Activated CD4-positive, alpha-beta T cell treated with anti-CD3 and anti-CD28 coated beads for 36 hours (primary cell): Measurements from ENCODE around the gene PWWP2A. TPM values are rescaled to one million over a fixed set of nuclear protein-coding genes. Genes with fewer than 3 reads are reported as not detected.
"Not testable (repeated sequence)": the region's sequence is repeated elsewhere in the genome, so short reads cannot be mapped to it uniquely, and the experiment has no call there.

Experiments used
- ATAC-seq: fragments of 200-7000 bp; cut with Tn5 transposase; one replicate; pipeline ENCODE4 v1.10.0; 2021; ENCODE audit warnings: mild to moderate bottlenecking, moderate library complexity
- CTCF ChIA-PET: fragments of 350-600 bp; sonication (Branson Sonifier 250); formaldehyde crosslinking; loops from one replicate; lab custom pipeline; 2021; ENCODE audit warnings: antibody characterized with exemption; lab: Charles Lee
- POLR2A ChIA-PET: fragments of 350-600 bp; sonication (Branson Sonifier 250); formaldehyde crosslinking; loops from one replicate; lab custom pipeline; 2021; ENCODE audit warnings: antibody characterized with exemption, inconsistent platforms; lab: Charles Lee
- DNase-seq: peaks from one replicate; pipeline ENCODE4 v3.0.0-alpha.2; 2020
- H3K27ac Mint-ChIP-seq: one replicate; pipeline ENCODE4 v1.8.0; 2021; ENCODE audit warnings: mixed read lengths
- H3K27me3 Mint-ChIP-seq: one replicate; pipeline ENCODE4 v1.8.0; 2021; ENCODE audit warnings: mixed read lengths
- H3K36me3 Mint-ChIP-seq: one replicate; pipeline ENCODE4 v1.8.0; 2021; ENCODE audit warnings: low read depth, mixed read lengths
- H3K4me1 Mint-ChIP-seq: one replicate; pipeline ENCODE4 v1.8.0; 2021; ENCODE audit warnings: mixed read lengths
- H3K4me3 Mint-ChIP-seq: one replicate; pipeline ENCODE4 v1.8.0; 2021; ENCODE audit warnings: mild to moderate bottlenecking, moderate library complexity, mixed read lengths
- H3K9me3 Mint-ChIP-seq: one replicate; pipeline ENCODE4 v1.8.0; 2021; ENCODE audit warnings: low read depth, mixed read lengths
- intact Hi-C, 2 experiments: fragments of 100-400 bp; cut with DNase I in 1 of 2; cut with micrococcal nuclease in 1 of 2; formaldehyde crosslinking; loops; one replicate each; pipeline versions ENCODE4 v1.14.2 to v1.15.1; 2022 to 2024; cut with DNase I, micrococcal nuclease
- total RNA-seq, 2 experiments: library from RNA; stranded (reverse); gene quantifications; one replicate each; pipeline ENCODE4 v1.2.3, GENCODE V29; 2021

Gene PWWP2A
- 10 to 100 TPM; 14.7 to 24.3 TPM for total RNA-seq

GRCh38 chr5:160119142-160119904 lies at the start of gene PWWP2A:
PWWP2A (minus strand) TSS chr5:160119450; CDS start chr5:160119388, 62 bp downstream.
- peak within 1 kb of the TSS; percentile 94 for H3K27ac Mint-ChIP-seq
- peaks cover 8% of the 10 kb centered on the region for H3K36me3 Mint-ChIP-seq
- H3K4me3 Mint-ChIP-seq, result peak within 1 kb of the TSS; percentile 90
- H3K4me1 Mint-ChIP-seq, result peaks cover 16% of the 10 kb centered on the region
- ATAC-seq (peak; percentile 96), DNase-seq (peak; percentile 98)
- ChIA-PET CTCF (interaction anchor here (0.7 to 0.8 kb wide), 2 partner anchors 11 to 39 kb away, joined by 3 to 4 read pairs; no protein-coding TSS in a partner anchor), POLR2A (no interaction called here)
- H3K27me3 Mint-ChIP-seq, result peaks cover 3% of the 10 kb centered on the region
- intact Hi-C loops, result loop anchor here (1.0 to 10.0 kb wide), 7 partner anchors 110 to 912 kb away; partner anchors contain the start of genes SLU7 (in 2 of the 2), TTC1 (in 2 of the 2), FAM200C (in 1 of the 2) and RNF145 (in 1 of the 2)
- no peaks in the 10 kb centered on the region for H3K9me3 Mint-ChIP-seq

- CTCF ChIA-PET, result no interaction called here
- DNase-seq (no peak), ATAC-seq (no peak)
- no peak overlapping the region for H3K4me3 Mint-ChIP-seq
- no peaks in the 10 kb centered on the region for H3K4me1 Mint-ChIP-seq
- no peak overlapping the region for H3K27ac Mint-ChIP-seq
- H3K36me3 Mint-ChIP-seq, result no peaks in the 10 kb centered on the region
- H3K27me3 Mint-ChIP-seq, result peaks cover 3% of the 10 kb centered on the region
- intact Hi-C loops, result no loop called here
- POLR2A ChIA-PET, result no interaction called here
- no peaks in the 10 kb centered on the region for H3K9me3 Mint-ChIP-seq
Measured at GRCh38 chr5:160167624-160168165, 48.4 kb upstream of the PWWP2A start.

GRCh38 chr5:160166973-160167623 lies 47.8 kb upstream of the PWWP2A start:
- peaks cover 3% of the 10 kb centered on the region for H3K27me3 Mint-ChIP-seq
- H3K4me3 Mint-ChIP-seq, result no peak overlapping the region

GRCh38 chr5:160166069-160166972 lies 47.1 kb upstream of the PWWP2A start:
- POLR2A ChIA-PET, result no interaction called here
- DNase-seq (no peak), ATAC-seq (no peak)
- CTCF ChIA-PET, result no interaction called here
- H3K27me3 Mint-ChIP-seq, result peaks cover 3% of the 10 kb centered on the region
- intact Hi-C loops, result no loop called here
- no peaks in the 10 kb centered on the region for H3K4me1 Mint-ChIP-seq
- H3K4me3 Mint-ChIP-seq, result no peak overlapping the region
- no peaks in the 10 kb centered on the region for H3K36me3 Mint-ChIP-seq
- no peaks in the 10 kb centered on the region for H3K9me3 Mint-ChIP-seq
- no peak overlapping the region for H3K27ac Mint-ChIP-seq

More at GRCh38 chr5:160166973-160167623, 47.8 kb upstream of the PWWP2A start:
- no peak overlapping the region for H3K27ac Mint-ChIP-seq
- ChIA-PET POLR2A (no interaction called here), CTCF (interaction anchor here (0.6 kb wide), 1 partner anchor 169 kb away, joined by 3 read pairs; no protein-coding TSS in a partner anchor)
- H3K4me1 Mint-ChIP-seq, result no peaks in the 10 kb centered on the region
- intact Hi-C loops, result no loop called here
- ATAC-seq, result no peak
- H3K9me3 Mint-ChIP-seq, result no peaks in the 10 kb centered on the region
- no peak for DNase-seq
- no peaks in the 10 kb centered on the region for H3K36me3 Mint-ChIP-seq

- Mint-ChIP-seq H3K9me3 (no peaks in the 10 kb centered on the region), H3K4me1 (no peaks in the 10 kb centered on the region), H3K4me3 (no peak overlapping the region), H3K36me3 (no peaks in the 10 kb centered on the region), H3K27me3 (peaks cover 3% of the 10 kb centered on the region), H3K27ac (no peak overlapping the region)
- ChIA-PET CTCF (interaction anchor here (1.1 kb wide), 2 partner anchors 11 to 93 kb away, joined by 3 to 5 read pairs; no protein-coding TSS in a partner anchor), POLR2A (no interaction called here)
- intact Hi-C loops, result no loop called here
- DNase-seq (no peak), ATAC-seq (no peak)
Measured at GRCh38 chr5:160165137-160166068, 46.2 kb upstream of the PWWP2A start.

GRCh38 chr5:160162910-160163309 lies 43.7 kb upstream of the PWWP2A start:
- intact Hi-C loops, result no loop called here
- Mint-ChIP-seq H3K36me3 (no peaks in the 10 kb centered on the region), H3K4me3 (no peak overlapping the region), H3K27ac (no peak overlapping the region), H3K27me3 (peaks cover 3% of the 10 kb centered on the region), H3K9me3 (no peaks in the 10 kb centered on the region), H3K4me1 (no peaks in the 10 kb centered on the region)
- POLR2A ChIA-PET, result no interaction called here
- no peak for DNase-seq
- no peak for ATAC-seq
- CTCF ChIA-PET, result no interaction called here

GRCh38 chr5:160161626-160162025 lies 42.4 kb upstream of the PWWP2A start:
- intact Hi-C loops, result no loop called here
- ChIA-PET POLR2A (interaction anchor here (0.6 to 0.7 kb wide), 2 partner anchors 15 to 177 kb away, joined by 3 to 6 read pairs; no protein-coding TSS in a partner anchor), CTCF (no interaction called here)
- no peak overlapping the region for H3K4me3 Mint-ChIP-seq
- H3K27ac Mint-ChIP-seq, result no peak overlapping the region
- no peak for DNase-seq
- no peaks in the 10 kb centered on the region for H3K4me1 Mint-ChIP-seq
- no peaks in the 10 kb centered on the region for H3K9me3 Mint-ChIP-seq
- H3K36me3 Mint-ChIP-seq, result no peaks in the 10 kb centered on the region
- peaks cover 2% of the 10 kb centered on the region for H3K27me3 Mint-ChIP-seq
- ATAC-seq, result no peak

GRCh38 chr5:160160875-160161274 lies 41.6 kb upstream of the PWWP2A start:
- ATAC-seq, H3K27me3 Mint-ChIP-seq: not testable (repeated sequence)
- POLR2A ChIA-PET, result interaction anchor here (0.7 kb wide), 1 partner anchor 178 kb away, joined by 6 read pairs; no protein-coding TSS in a partner anchor

GRCh38 chr5:160159991-160160792 lies 40.9 kb upstream of the PWWP2A start:
- DNase-seq, result no peak
- H3K9me3 Mint-ChIP-seq, result no peaks in the 10 kb centered on the region
- CTCF ChIA-PET, result interaction anchor here (0.6 kb wide), 1 partner anchor 1849 kb away, joined by 3 read pairs; no protein-coding TSS in a partner anchor
- intact Hi-C loops, result no loop called here
- no peaks in the 10 kb centered on the region for H3K4me1 Mint-ChIP-seq
- H3K27ac Mint-ChIP-seq, result no peak overlapping the region
- POLR2A ChIA-PET, result no interaction called here
- no peak for ATAC-seq
- H3K4me3 Mint-ChIP-seq, result no peak overlapping the region
- no peaks in the 10 kb centered on the region for H3K36me3 Mint-ChIP-seq
- H3K27me3 Mint-ChIP-seq, result peaks cover 2% of the 10 kb centered on the region

More at GRCh38 chr5:160160875-160161274, 41.6 kb upstream of the PWWP2A start:
- intact Hi-C loops, DNase-seq, H3K4me3 Mint-ChIP-seq, H3K9me3 Mint-ChIP-seq, H3K4me1 Mint-ChIP-seq, H3K27ac Mint-ChIP-seq, H3K36me3 Mint-ChIP-seq: not testable (repeated sequence)
- CTCF ChIA-PET, result interaction anchor here (0.6 kb wide), 1 partner anchor 1850 kb away, joined by 3 read pairs; no protein-coding TSS in a partner anchor
